Neural progenitor cell (in vitro differentiated cells): ENCODE data around the gene EPB41L4A. TPM values are rescaled to one million over a fixed set of nuclear protein-coding genes. Genes with fewer than 3 reads are reported as not detected.

Experiments
- DNase-seq: peaks from one replicate; pipeline ENCODE4 v3.0.0-alpha.2; 2016; ENCODE audit warnings: low spot score
- H2AFZ ChIP-seq: fragments of 200-600 bp; sonication (generic); replicated peaks from 2 replicates; pipeline ENCODE4 v1.6.1; 2016; ENCODE audit warnings: antibody characterized with exemption
- H3F3A ChIP-seq: fragments of 200-600 bp; sonication (generic); 2 replicates; pipeline ENCODE4 v1.6.1; 2016; ENCODE audit warnings: antibody characterized with exemption, low read depth
- H3K27ac ChIP-seq: fragments of 200-600 bp; sonication (generic); 2 replicates; pipeline ENCODE4 v1.5.1; 2016; ENCODE audit warnings: mild to moderate bottlenecking
- H3K27me3 ChIP-seq: fragments of 200-600 bp; sonication (generic); 2 replicates; pipeline ENCODE4 v1.6.1; 2016; ENCODE audit warnings: mild to moderate bottlenecking, moderate library complexity
- H3K36me3 ChIP-seq: fragments of 200-600 bp; sonication (generic); 2 replicates; pipeline ENCODE4 v1.5.1; 2016
- H3K4me1 ChIP-seq: fragments of 200-600 bp; sonication (generic); 2 replicates; pipeline ENCODE4 v1.6.1; 2016; ENCODE audit warnings: mixed run types
- H3K4me2 ChIP-seq: fragments of 200-600 bp; sonication (generic); 2 replicates; pipeline ENCODE4 v1.6.1; 2016
- H3K4me3 ChIP-seq: fragments of 200-600 bp; sonication (generic); 2 replicates; pipeline ENCODE4 v1.5.1; 2016
- H3K79me2 ChIP-seq: fragments of 200-600 bp; sonication (generic); 2 replicates; pipeline ENCODE4 v1.6.1; 2016; ENCODE audit warnings: low read depth
- H3K9ac ChIP-seq: fragments of 200-600 bp; sonication (generic); 2 replicates; pipeline ENCODE4 v1.6.1; 2016
- H3K9me3 ChIP-seq: fragments of 200-600 bp; sonication (generic); 2 replicates; pipeline ENCODE4 v1.5.1; 2016; ENCODE audit warnings: low read depth
- H4K20me1 ChIP-seq: fragments of 200-600 bp; sonication (generic); 2 replicates; pipeline ENCODE4 v1.6.1; 2016; ENCODE audit warnings: low read depth
- H3K27ac Mint-ChIP-seq: 3 replicates; pipeline ENCODE4 v1.8.0; 2021; ENCODE audit warnings: mixed read lengths
- H3K27me3 Mint-ChIP-seq: 2 replicates; pipeline ENCODE4 v1.8.0; 2022; ENCODE audit warnings: low read depth, mild to moderate bottlenecking, inconsistent platforms, moderate library complexity, mixed read lengths; ENCODE audit not compliant: insufficient read depth
- H3K36me3 Mint-ChIP-seq: 3 replicates; pipeline ENCODE4 v1.8.0; 2021; ENCODE audit warnings: mixed read lengths
- H3K4me1 Mint-ChIP-seq: 3 replicates; pipeline ENCODE4 v1.8.0; 2021; ENCODE audit warnings: mixed read lengths
- H3K4me3 Mint-ChIP-seq: 3 replicates; pipeline ENCODE4 v1.8.0; 2021; ENCODE audit warnings: mild to moderate bottlenecking, moderate library complexity, mixed read lengths
- H3K9me3 Mint-ChIP-seq: 3 replicates; pipeline ENCODE4 v1.8.0; 2020; ENCODE audit warnings: mixed read lengths
- EZH2 ChIP-seq: fragments of 200-600 bp; sonication (generic); IDR thresholded peaks from 2 replicates; pipeline ENCODE4 v1.6.1; 2017; ENCODE audit warnings: antibody characterized with exemption, mild to moderate bottlenecking, moderate library complexity
- EZH2phosphoT487 ChIP-seq: fragments of 200-600 bp; sonication (generic); IDR thresholded peaks from 2 replicates; pipeline ENCODE4 v1.6.1; 2017; ENCODE audit warnings: antibody characterized with exemption
- total RNA-seq: library from RNA; depleted of rRNA; stranded (reverse); fragments of >200 nt; gene quantifications from 2 replicates; pipeline ENCODE4 v1.2.3, GENCODE V29; 2015; ENCODE audit warnings: low replicate concordance
- TF ChIP-seq, protein P1 (sequence below): fragments of 200-600 bp; sonication (generic); IDR thresholded peaks from 2 replicates; pipeline ENCODE4 v1.5.1; 2017; ENCODE audit warnings: antibody characterized with exemption, mild to moderate bottlenecking

The EPB41L4A gene
- total RNA-seq, 1 donor from 2014 or later = 2.7 TPM

DNA sequence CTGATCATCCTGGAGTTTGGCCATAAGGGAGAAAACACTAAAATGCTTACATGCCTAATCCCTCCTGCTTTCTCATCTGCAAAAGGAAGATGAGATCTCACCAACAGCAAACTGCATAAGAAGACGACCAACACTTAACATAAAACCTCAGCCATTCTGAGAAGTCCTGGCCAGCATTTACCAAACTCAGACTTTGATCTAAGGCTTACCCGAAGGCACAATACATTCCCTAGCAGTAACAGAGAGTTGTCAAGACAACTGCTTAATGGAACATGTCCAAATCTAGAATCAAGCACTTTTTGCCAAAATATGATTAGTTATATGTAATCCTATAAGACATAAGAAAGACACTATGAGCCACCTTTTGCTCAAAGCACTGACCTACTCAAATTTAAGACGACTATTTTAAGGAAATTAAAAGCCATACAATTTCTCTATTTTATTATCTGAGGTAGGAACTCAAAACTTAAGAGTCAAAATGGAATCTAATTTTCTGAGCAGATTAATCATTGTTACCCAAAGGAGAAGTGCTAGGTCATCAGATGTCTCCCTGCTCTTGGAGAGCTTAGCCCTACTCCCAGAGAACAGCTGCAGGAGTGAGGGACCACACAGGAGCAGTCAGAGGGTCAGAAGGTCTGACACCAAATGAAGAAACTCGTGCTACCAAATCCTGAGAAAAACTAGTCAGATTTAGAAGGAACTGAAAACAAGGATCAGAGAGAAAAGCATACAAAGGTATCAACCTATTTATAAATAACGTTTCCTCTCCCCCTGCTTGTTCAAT, 39.3 kb downstream of the EPB41L4A start:
- TF ChIP-seq, protein P1, sequence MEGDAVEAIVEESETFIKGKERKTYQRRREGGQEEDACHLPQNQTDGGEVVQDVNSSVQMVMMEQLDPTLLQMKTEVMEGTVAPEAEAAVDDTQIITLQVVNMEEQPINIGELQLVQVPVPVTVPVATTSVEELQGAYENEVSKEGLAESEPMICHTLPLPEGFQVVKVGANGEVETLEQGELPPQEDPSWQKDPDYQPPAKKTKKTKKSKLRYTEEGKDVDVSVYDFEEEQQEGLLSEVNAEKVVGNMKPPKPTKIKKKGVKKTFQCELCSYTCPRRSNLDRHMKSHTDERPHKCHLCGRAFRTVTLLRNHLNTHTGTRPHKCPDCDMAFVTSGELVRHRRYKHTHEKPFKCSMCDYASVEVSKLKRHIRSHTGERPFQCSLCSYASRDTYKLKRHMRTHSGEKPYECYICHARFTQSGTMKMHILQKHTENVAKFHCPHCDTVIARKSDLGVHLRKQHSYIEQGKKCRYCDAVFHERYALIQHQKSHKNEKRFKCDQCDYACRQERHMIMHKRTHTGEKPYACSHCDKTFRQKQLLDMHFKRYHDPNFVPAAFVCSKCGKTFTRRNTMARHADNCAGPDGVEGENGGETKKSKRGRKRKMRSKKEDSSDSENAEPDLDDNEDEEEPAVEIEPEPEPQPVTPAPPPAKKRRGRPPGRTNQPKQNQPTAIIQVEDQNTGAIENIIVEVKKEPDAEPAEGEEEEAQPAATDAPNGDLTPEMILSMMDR = no peak
- TF ChIP-seq EZH2 = no peak
- peaks cover 3% of the 10 kb centered on the region for H3K9me3 Mint-ChIP-seq
- Histone ChIP-seq H3K27me3 (no peaks in the 10 kb centered on the region), H3K36me3 (no peaks in the 10 kb centered on the region), H3K4me1 (no peaks in the 10 kb centered on the region), H2AFZ (no peak overlapping the region), H3K9me3 (no peaks in the 10 kb centered on the region), H3F3A (no peaks in the 10 kb centered on the region), H3K9ac (no peak overlapping the region), H3K4me2 (no peak overlapping the region), H3K27ac (no peak overlapping the region), H3K4me3 (no peak overlapping the region), H3K79me2 (no peaks in the 10 kb centered on the region), H4K20me1 (no peaks in the 10 kb centered on the region)
- peaks cover 10% of the 10 kb centered on the region for H3K36me3 Mint-ChIP-seq
- peaks cover 44% of the 10 kb centered on the region for H3K4me1 Mint-ChIP-seq
- H3K27me3 Mint-ChIP-seq = no peaks in the 10 kb centered on the region
- H3K27ac Mint-ChIP-seq = peak overlapping the region; percentile 86
- peak; percentile 20 for DNase-seq
- peak overlapping the region; percentile 72 for H3K4me3 Mint-ChIP-seq

- H3K79me2 ChIP-seq = no peaks in the 10 kb centered on the region
- H3K9ac ChIP-seq = no peak overlapping the region
- H3K4me1 ChIP-seq = no peaks in the 10 kb centered on the region
- no peaks in the 10 kb centered on the region for H3K27me3 ChIP-seq
- no peaks in the 10 kb centered on the region for H3K36me3 ChIP-seq
- no peak overlapping the region for H3K4me3 ChIP-seq
- no peak overlapping the region for H3K4me2 ChIP-seq
- Mint-ChIP-seq H3K4me3 (no peak overlapping the region), H3K4me1 (peaks cover 34% of the 10 kb centered on the region), H3K36me3 (peaks cover 10% of the 10 kb centered on the region), H3K27ac (no peak overlapping the region), H3K27me3 (no peaks in the 10 kb centered on the region), H3K9me3 (peaks cover 3% of the 10 kb centered on the region)
- no peaks in the 10 kb centered on the region for H3K9me3 ChIP-seq
- no peak overlapping the region for H2AFZ ChIP-seq
- H3F3A ChIP-seq = no peaks in the 10 kb centered on the region
- H3K27ac ChIP-seq = no peak overlapping the region
- TF ChIP-seq, protein P1 = no peak
- no peak for TF ChIP-seq EZH2
- no peak for TF ChIP-seq EZH2phosphoT487
- no peak for DNase-seq
- no peaks in the 10 kb centered on the region for H4K20me1 ChIP-seq
Observed at GRCh38 chr5:112374818-112375217, 44.3 kb downstream of the EPB41L4A start.

- H3K27me3 ChIP-seq = no peaks in the 10 kb centered on the region
- no peak for DNase-seq
- Mint-ChIP-seq H3K27me3 (no peaks in the 10 kb centered on the region), H3K27ac (no peak overlapping the region), H3K4me1 (peaks cover 30% of the 10 kb centered on the region), H3K4me3 (no peak overlapping the region), H3K9me3 (peaks cover 3% of the 10 kb centered on the region), H3K36me3 (peaks cover 10% of the 10 kb centered on the region)
- H3K9ac ChIP-seq = no peak overlapping the region
- H3F3A ChIP-seq = no peaks in the 10 kb centered on the region
- H3K36me3 ChIP-seq = no peaks in the 10 kb centered on the region
- H2AFZ ChIP-seq = no peak overlapping the region
- no peak overlapping the region for H3K4me3 ChIP-seq
- TF ChIP-seq, protein P1 = no peak
- TF ChIP-seq EZH2 (no peak), EZH2phosphoT487 (no peak)
- H3K27ac ChIP-seq = no peak overlapping the region
- no peak overlapping the region for H3K4me2 ChIP-seq
- no peaks in the 10 kb centered on the region for H3K9me3 ChIP-seq
- no peaks in the 10 kb centered on the region for H4K20me1 ChIP-seq
- H3K4me1 ChIP-seq = no peaks in the 10 kb centered on the region
- H3K79me2 ChIP-seq = no peaks in the 10 kb centered on the region
Observed at GRCh38 chr5:112374356-112374755, 44.7 kb downstream of the EPB41L4A start.
